WTC11 (cell line): Measurements from ENCODE around the gene KIF3A. TPM values are rescaled to one million over a fixed set of nuclear protein-coding genes. Genes with fewer than 3 reads are reported as not detected.

Experiments used
- ATAC-seq: fragments of 200-7000 bp; cut with Tn5 transposase; 2 replicates; pipeline ENCODE4 v1.10.0; 2021; ENCODE audit warnings: mild to moderate bottlenecking, moderate library complexity
- CTCF ChIA-PET: fragments of 300-600 bp; sonication (Branson Sonifier 250); formaldehyde crosslinking; loops from one replicate; lab custom pipeline; 2021; ENCODE audit warnings: antibody characterized with exemption; lab: Charles Lee
- POLR2A ChIA-PET: fragments of 350-600 bp; sonication (Branson Sonifier 250); formaldehyde crosslinking; loops from one replicate; lab custom pipeline; 2021; ENCODE audit warnings: antibody characterized with exemption; lab: Charles Lee
- DNase-seq: peaks from one replicate; pipeline ENCODE4 v3.0.0; 2021; ENCODE audit warnings: low spot score
- H3K27ac Mint-ChIP-seq: 2 replicates; pipeline ENCODE4 v1.8.0; 2021; ENCODE audit warnings: mixed read lengths
- H3K27me3 Mint-ChIP-seq: 2 replicates; pipeline ENCODE4 v1.8.0; 2021; ENCODE audit warnings: low read depth, mild to moderate bottlenecking, moderate library complexity, mixed read lengths
- H3K36me3 Mint-ChIP-seq: 2 replicates; pipeline ENCODE4 v1.8.0; 2021; ENCODE audit warnings: mixed read lengths
- H3K4me1 Mint-ChIP-seq: 2 replicates; pipeline ENCODE4 v1.8.0; 2022; ENCODE audit warnings: mixed read lengths
- H3K4me3 Mint-ChIP-seq: 2 replicates; pipeline ENCODE4 v1.8.0; 2021; ENCODE audit warnings: mild to moderate bottlenecking, moderate library complexity, mixed read lengths
- H3K9me3 Mint-ChIP-seq: 2 replicates; pipeline ENCODE4 v1.8.0; 2021; ENCODE audit warnings: mixed read lengths
- ATF1 ChIP-seq: sonication (generic); formaldehyde crosslinking; IDR thresholded peaks from 2 replicates; pipeline ENCODE4 v1.8.1; 2023; ENCODE audit warnings: mild to moderate bottlenecking, moderate library complexity, missing genetic modification reagents
- CBFB ChIP-seq: sonication (generic); formaldehyde crosslinking; IDR thresholded peaks from 2 replicates; pipeline ENCODE4 v1.8.1; 2022; ENCODE audit warnings: mild to moderate bottlenecking, low read depth, missing genetic modification reagents
- CREM ChIP-seq: sonication (generic); formaldehyde crosslinking; IDR thresholded peaks from 2 replicates; pipeline ENCODE4 v1.8.1; 2022; ENCODE audit warnings: mild to moderate bottlenecking, missing genetic modification reagents, moderate library complexity
- EMX1 ChIP-seq: fragments of 250-450 bp; sonication (Bioruptor Pico); IDR thresholded peaks from 2 replicates; pipeline ENCODE4 v1.8.0; 2021; ENCODE audit warnings: mild to moderate bottlenecking
- ETV6 ChIP-seq: sonication (generic); formaldehyde crosslinking; IDR thresholded peaks from 2 replicates; pipeline ENCODE4 v1.8.1; 2022; ENCODE audit warnings: mild to moderate bottlenecking, missing genetic modification reagents
- GABPB1 ChIP-seq: sonication (generic); formaldehyde crosslinking; IDR thresholded peaks from 2 replicates; pipeline ENCODE4 v1.8.1; 2023; ENCODE audit warnings: mild to moderate bottlenecking, missing genetic modification reagents
- GTF2I ChIP-seq: fragments of 250-450 bp; sonication (Bioruptor Pico); conservative IDR thresholded peaks from 2 replicates; pipeline ENCODE4 v1.4.0; 2021; ENCODE audit warnings: mild to moderate bottlenecking
- JUN ChIP-seq: sonication (generic); formaldehyde crosslinking; IDR thresholded peaks from 2 replicates; pipeline ENCODE4 v1.8.0; 2023; ENCODE audit warnings: mild to moderate bottlenecking, missing genetic modification reagents
- MYBL2 ChIP-seq: sonication (generic); formaldehyde crosslinking; IDR thresholded peaks from 2 replicates; pipeline ENCODE4 v1.8.1; 2023; ENCODE audit warnings: mild to moderate bottlenecking, moderate library complexity, missing genetic modification reagents
- NR2C2 ChIP-seq: sonication (generic); formaldehyde crosslinking; IDR thresholded peaks from 2 replicates; pipeline ENCODE4 v1.8.0; 2022; ENCODE audit warnings: mild to moderate bottlenecking, missing genetic modification reagents
- TCF7 ChIP-seq: sonication (generic); formaldehyde crosslinking; IDR thresholded peaks from 2 replicates; pipeline ENCODE4 v1.8.0; 2022; ENCODE audit warnings: mild to moderate bottlenecking, low read depth, missing genetic modification reagents, moderate library complexity
- ZBTB43 ChIP-seq: sonication (generic); formaldehyde crosslinking; IDR thresholded peaks from 2 replicates; pipeline ENCODE4 v1.8.1; 2023; ENCODE audit warnings: mild to moderate bottlenecking, missing genetic modification reagents
- ZNF121 ChIP-seq: sonication (generic); formaldehyde crosslinking; IDR thresholded peaks from 2 replicates; pipeline ENCODE4 v1.8.0; 2023; ENCODE audit warnings: missing genetic modification reagents
- ZNF138 ChIP-seq: sonication (generic); formaldehyde crosslinking; conservative IDR thresholded peaks from 2 replicates; pipeline ENCODE4 v1.8.1; 2022; ENCODE audit warnings: mild to moderate bottlenecking, moderate library complexity, missing genetic modification reagents
- ZNF396 ChIP-seq: fragments of 250-450 bp; sonication (Bioruptor Pico); IDR thresholded peaks from 2 replicates; pipeline ENCODE4 v1.8.0; 2021; ENCODE audit warnings: mild to moderate bottlenecking, moderate library complexity, borderline replicate concordance
- ZNF425 ChIP-seq: fragments of 250-450 bp; sonication (Bioruptor Pico); conservative IDR thresholded peaks from 2 replicates; pipeline ENCODE4 v1.9.0; 2021; ENCODE audit warnings: mild to moderate bottlenecking
- total RNA-seq: library from RNA; stranded (reverse); gene quantifications from 3 replicates; pipeline ENCODE4 v1.2.3, GENCODE V29; 2021
- TF ChIP-seq, protein P1 (sequence below): fragments of 250-450 bp; sonication (Bioruptor Pico); IDR thresholded peaks from 2 replicates; pipeline ENCODE4 v1.8.0; 2021; ENCODE audit warnings: mild to moderate bottlenecking
- TF ChIP-seq, protein P2 (sequence below): sonication (generic); formaldehyde crosslinking; IDR thresholded peaks from 2 replicates; pipeline ENCODE4 v1.8.1; 2022; ENCODE audit warnings: low read depth, missing genetic modification reagents, borderline replicate concordance
- TF ChIP-seq, protein P3 (sequence below): sonication (generic); formaldehyde crosslinking; IDR thresholded peaks from 2 replicates; pipeline ENCODE4 v1.8.1; 2023; ENCODE audit warnings: mild to moderate bottlenecking, missing genetic modification reagents, moderate library complexity
- TF ChIP-seq, protein P4 (sequence below): sonication (generic); formaldehyde crosslinking; IDR thresholded peaks from 2 replicates; pipeline ENCODE4 v1.8.0; 2022; ENCODE audit warnings: mild to moderate bottlenecking, missing genetic modification reagents
- TF ChIP-seq, protein P5 (sequence below): sonication (generic); formaldehyde crosslinking; conservative IDR thresholded peaks from 2 replicates; pipeline ENCODE4 v1.8.1; 2022; ENCODE audit warnings: mild to moderate bottlenecking, missing genetic modification reagents
- TF ChIP-seq, protein P6 (sequence below): fragments of 250-450 bp; sonication (Bioruptor Pico); IDR thresholded peaks from 2 replicates; pipeline ENCODE4 v2.1.2; 2022; ENCODE audit warnings: mild to moderate bottlenecking, moderate library complexity

Gene KIF3A
- total RNA-seq, 1 experiment from 2014 or later, result 10.1 TPM

GRCh38 chr5:132770476-132771159, 33.3 kb upstream of the KIF3A start:
- peaks cover 21% of the 10 kb centered on the region for H3K4me1 Mint-ChIP-seq
- H3K27ac Mint-ChIP-seq, result no peak overlapping the region
- H3K27me3 Mint-ChIP-seq, result peaks cover 6% of the 10 kb centered on the region; the same call in 1 of the 2 replicates
- ChIA-PET CTCF (interaction anchor here (0.7 to 1.5 kb wide), 5 partner anchors 16 to 244 kb away, joined by 3 to 9 read pairs (median 5); no protein-coding TSS in a partner anchor), POLR2A (interaction anchor here (0.9 to 1.2 kb wide), 2 partner anchors 23 to 49 kb away, joined by 3 to 4 read pairs; no protein-coding TSS in a partner anchor)
- no peaks in the 10 kb centered on the region for H3K36me3 Mint-ChIP-seq
- no peak for TF ChIP-seq MYBL2 (CRISPR knock-in tag)
- TF ChIP-seq ZBTB43 (CRISPR knock-in tag), result no peak
- DNase-seq (no peak), ATAC-seq (no peak; the same call in 1 of the 2 replicates)
- H3K9me3 Mint-ChIP-seq, result no peaks in the 10 kb centered on the region
- no peak overlapping the region for H3K4me3 Mint-ChIP-seq

GRCh38 chr5:132768485-132768868, 31.1 kb upstream of the KIF3A start:
- CTCF ChIA-PET, result no interaction called here
- H3K27ac Mint-ChIP-seq, result no peak overlapping the region
- H3K36me3 Mint-ChIP-seq, result 0 out of 2 replicates have a peak, but pooled peaks cover 2% of the 10 kb centered on the region
- DNase-seq (no peak), ATAC-seq (no peak)
- POLR2A ChIA-PET, result no interaction called here
- H3K9me3 Mint-ChIP-seq, result no peaks in the 10 kb centered on the region
- H3K27me3 Mint-ChIP-seq, result no peaks in the 10 kb centered on the region
- peaks cover 17% of the 10 kb centered on the region for H3K4me1 Mint-ChIP-seq
- no peak for TF ChIP-seq NR2C2 (CRISPR knock-in tag)
- TF ChIP-seq ZNF425 (CRISPR knock-in tag), result no peak
- TF ChIP-seq, protein P1, sequence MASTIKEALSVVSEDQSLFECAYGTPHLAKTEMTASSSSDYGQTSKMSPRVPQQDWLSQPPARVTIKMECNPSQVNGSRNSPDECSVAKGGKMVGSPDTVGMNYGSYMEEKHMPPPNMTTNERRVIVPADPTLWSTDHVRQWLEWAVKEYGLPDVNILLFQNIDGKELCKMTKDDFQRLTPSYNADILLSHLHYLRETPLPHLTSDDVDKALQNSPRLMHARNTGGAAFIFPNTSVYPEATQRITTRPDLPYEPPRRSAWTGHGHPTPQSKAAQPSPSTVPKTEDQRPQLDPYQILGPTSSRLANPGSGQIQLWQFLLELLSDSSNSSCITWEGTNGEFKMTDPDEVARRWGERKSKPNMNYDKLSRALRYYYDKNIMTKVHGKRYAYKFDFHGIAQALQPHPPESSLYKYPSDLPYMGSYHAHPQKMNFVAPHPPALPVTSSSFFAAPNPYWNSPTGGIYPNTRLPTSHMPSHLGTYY, result no peak
- no peak for TF ChIP-seq TCF7 (CRISPR knock-in tag)
- TF ChIP-seq EMX1, result no peak
- TF ChIP-seq ZNF138 (CRISPR knock-in tag), result no peak
- TF ChIP-seq ZNF396 (CRISPR knock-in tag), result no peak
- TF ChIP-seq GTF2I (CRISPR knock-in tag), result no peak
- TF ChIP-seq ATF1 (CRISPR knock-in tag), result no peak
- TF ChIP-seq ETV6 (CRISPR knock-in tag), result no peak
- TF ChIP-seq, protein P2, sequence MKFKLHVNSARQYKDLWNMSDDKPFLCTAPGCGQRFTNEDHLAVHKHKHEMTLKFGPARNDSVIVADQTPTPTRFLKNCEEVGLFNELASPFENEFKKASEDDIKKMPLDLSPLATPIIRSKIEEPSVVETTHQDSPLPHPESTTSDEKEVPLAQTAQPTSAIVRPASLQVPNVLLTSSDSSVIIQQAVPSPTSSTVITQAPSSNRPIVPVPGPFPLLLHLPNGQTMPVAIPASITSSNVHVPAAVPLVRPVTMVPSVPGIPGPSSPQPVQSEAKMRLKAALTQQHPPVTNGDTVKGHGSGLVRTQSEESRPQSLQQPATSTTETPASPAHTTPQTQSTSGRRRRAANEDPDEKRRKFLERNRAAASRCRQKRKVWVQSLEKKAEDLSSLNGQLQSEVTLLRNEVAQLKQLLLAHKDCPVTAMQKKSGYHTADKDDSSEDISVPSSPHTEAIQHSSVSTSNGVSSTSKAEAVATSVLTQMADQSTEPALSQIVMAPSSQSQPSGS, result no peak
- TF ChIP-seq ZNF121, result no peak
- H3K4me3 Mint-ChIP-seq, result no peak overlapping the region

GRCh38 chr5:132767150-132767549, 29.8 kb upstream of the KIF3A start:
- peaks cover 13% of the 10 kb centered on the region for H3K4me1 Mint-ChIP-seq
- ChIA-PET POLR2A (no interaction called here), CTCF (interaction anchor here (1.1 to 1.4 kb wide), 3 partner anchors 20 to 53 kb away, joined by 3 to 6 read pairs (median 3); partner anchors contain the start of gene CCNI2)
- no peaks in the 10 kb centered on the region for H3K27me3 Mint-ChIP-seq
- no peaks in the 10 kb centered on the region for H3K9me3 Mint-ChIP-seq
- no peak overlapping the region for H3K4me3 Mint-ChIP-seq
- no peak overlapping the region for H3K27ac Mint-ChIP-seq
- no peak for DNase-seq
- no peak for ATAC-seq
- H3K36me3 Mint-ChIP-seq, result 0 out of 2 replicates have a peak, but pooled peaks cover 2% of the 10 kb centered on the region
- TF ChIP-seq CREM (no peak), GABPB1 (CRISPR knock-in tag) (no peak), JUN (CRISPR knock-in tag) (no peak), CBFB (CRISPR knock-in tag) (no peak)
- TF ChIP-seq, protein P3, sequence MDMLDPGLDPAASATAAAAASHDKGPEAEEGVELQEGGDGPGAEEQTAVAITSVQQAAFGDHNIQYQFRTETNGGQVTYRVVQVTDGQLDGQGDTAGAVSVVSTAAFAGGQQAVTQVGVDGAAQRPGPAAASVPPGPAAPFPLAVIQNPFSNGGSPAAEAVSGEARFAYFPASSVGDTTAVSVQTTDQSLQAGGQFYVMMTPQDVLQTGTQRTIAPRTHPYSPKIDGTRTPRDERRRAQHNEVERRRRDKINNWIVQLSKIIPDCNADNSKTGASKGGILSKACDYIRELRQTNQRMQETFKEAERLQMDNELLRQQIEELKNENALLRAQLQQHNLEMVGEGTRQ (CRISPR knock-in tag), result no peak
- TF ChIP-seq, protein P4, sequence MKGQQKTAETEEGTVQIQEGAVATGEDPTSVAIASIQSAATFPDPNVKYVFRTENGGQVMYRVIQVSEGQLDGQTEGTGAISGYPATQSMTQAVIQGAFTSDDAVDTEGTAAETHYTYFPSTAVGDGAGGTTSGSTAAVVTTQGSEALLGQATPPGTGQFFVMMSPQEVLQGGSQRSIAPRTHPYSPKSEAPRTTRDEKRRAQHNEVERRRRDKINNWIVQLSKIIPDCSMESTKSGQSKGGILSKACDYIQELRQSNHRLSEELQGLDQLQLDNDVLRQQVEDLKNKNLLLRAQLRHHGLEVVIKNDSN (CRISPR knock-in tag), result no peak
- TF ChIP-seq, protein P5, sequence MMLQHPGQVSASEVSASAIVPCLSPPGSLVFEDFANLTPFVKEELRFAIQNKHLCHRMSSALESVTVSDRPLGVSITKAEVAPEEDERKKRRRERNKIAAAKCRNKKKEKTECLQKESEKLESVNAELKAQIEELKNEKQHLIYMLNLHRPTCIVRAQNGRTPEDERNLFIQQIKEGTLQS, result no peak
- TF ChIP-seq, protein P6, sequence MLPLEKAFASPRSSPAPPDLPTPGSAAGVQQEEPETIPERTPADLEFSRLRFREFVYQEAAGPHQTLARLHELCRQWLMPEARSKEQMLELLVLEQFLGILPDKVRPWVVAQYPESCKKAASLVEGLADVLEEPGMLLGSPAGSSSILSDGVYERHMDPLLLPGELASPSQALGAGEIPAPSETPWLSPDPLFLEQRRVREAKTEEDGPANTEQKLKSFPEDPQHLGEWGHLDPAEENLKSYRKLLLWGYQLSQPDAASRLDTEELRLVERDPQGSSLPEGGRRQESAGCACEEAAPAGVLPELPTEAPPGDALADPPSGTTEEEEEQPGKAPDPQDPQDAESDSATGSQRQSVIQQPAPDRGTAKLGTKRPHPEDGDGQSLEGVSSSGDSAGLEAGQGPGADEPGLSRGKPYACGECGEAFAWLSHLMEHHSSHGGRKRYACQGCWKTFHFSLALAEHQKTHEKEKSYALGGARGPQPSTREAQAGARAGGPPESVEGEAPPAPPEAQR (CRISPR knock-in tag), result no peak
